GM15510 (cell line): Measurements from ENCODE around the gene SMIM31.

Source experiments
- POLR2A ChIP-seq: IDR thresholded peaks from 3 replicates; pipeline ENCODE4 v1.6.1; 2011; ENCODE audit warnings: borderline replicate concordance; ENCODE audit not compliant: insufficient read length; ENCODE audit errors: extremely low read depth

Gene SMIM31

GRCh38 chr4:164753873-164754488 lies at the start of gene SMIM31:
TSS of gene SMIM31 (plus strand) at chr4:164754131. CDS start at chr4:164770444, 16,313 bp downstream.
- TF ChIP-seq POLR2A = no peak

DNA sequence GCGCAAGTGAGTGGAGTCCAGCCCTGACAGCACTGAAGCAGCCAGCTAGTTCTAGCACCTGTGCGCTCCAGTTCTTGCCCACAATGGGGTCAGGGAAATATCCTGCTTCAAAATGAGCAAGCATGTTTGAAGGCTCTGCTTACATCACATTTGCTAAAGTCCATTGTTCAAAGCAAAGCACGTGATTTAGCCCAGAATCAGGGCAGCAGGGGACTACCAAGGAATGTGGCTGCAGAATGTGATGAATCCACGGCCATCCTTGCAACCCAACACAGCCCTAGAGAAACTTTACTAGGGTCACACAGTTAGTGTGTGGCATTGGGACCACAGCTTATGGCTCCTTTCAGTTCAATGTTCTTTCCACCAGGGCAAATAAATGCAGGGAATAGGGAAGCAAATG lies 47.3 kb upstream of the SMIM31 start:
- no peak for TF ChIP-seq POLR2A

DNA sequence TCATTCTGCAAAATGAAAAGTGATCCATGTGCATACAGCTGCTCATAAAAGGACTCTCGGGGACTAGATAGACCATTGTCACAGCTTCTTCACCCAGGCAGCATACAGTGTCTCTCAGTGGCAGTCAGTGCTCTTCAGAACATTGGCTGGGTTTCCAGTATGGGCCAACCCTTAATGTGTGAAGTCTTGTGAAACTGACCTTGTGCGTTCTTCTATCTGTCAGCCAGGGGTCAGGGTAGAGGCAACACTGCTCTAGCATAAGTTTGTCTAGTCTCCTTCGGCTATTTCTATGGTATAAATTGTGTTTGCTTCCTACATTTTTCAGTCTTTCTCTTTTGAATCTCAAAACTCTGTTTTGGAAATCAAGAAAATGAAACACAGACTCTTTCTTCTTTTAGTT lies 37.0 kb upstream of the SMIM31 start:
- no peak for TF ChIP-seq POLR2A

- TF ChIP-seq POLR2A = no peak
These were observed 35.1 kb upstream of the SMIM31 start for GRCh38 chr4:164718827-164719226.

- no peak for TF ChIP-seq POLR2A
These were observed 28.9 kb upstream of the SMIM31 start for GRCh38 chr4:164725066-164725465.

- no peak for TF ChIP-seq POLR2A
These were observed 23.1 kb upstream of the SMIM31 start for GRCh38 chr4:164730705-164731393.

DNA sequence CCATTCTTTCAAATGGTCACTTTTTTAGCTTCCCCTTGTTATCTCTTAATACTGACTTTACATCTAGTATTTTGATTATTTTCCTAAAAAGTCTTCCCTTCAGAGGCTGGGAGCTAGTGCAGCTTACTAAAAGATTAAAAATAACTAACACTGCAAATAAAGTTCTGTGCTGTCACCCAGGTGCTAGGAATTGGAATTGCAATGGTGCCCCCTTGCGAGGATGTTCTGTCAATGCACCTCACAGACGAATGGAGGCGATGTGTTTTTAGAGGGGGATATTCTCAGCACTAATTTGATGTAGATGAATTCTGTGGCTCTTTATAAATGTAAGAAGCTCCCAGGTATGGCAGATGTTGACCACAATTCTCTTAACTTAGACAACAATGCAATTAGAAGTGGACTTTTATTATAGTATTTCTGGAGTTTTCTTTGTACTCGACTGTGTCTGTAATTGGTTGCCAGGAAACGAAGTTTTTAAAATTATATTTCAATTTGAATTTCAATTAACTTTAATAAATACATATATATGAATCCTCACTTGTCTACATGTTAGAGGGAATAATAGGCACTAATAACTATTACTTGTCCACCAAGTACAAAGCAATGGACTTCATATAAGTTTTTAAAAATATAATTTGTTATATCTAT lies 22.0 kb upstream of the SMIM31 start:
- no peak for TF ChIP-seq POLR2A

- no peak for TF ChIP-seq POLR2A
These were observed 19.4 kb upstream of the SMIM31 start for GRCh38 chr4:164734484-164734883.

DNA sequence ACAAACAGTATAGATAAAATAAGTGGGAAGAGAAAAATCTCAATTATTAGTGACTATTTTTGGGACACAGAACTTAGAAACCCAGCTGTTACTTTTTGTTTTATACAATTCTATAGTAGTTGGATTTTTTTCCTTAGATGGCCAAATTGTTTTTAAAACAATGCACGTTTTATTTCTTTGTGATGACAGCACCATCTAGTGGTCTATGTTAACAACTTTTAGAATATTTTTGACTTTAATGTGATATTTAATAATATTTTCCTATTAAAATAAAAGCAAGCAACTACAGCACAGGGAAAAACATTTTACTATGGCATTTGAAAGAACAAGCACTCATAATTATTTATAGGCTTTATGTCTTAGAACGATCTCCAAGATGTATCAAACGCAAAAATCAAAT lies 5.6 kb upstream of the SMIM31 start:
- TF ChIP-seq POLR2A = no peak

DNA sequence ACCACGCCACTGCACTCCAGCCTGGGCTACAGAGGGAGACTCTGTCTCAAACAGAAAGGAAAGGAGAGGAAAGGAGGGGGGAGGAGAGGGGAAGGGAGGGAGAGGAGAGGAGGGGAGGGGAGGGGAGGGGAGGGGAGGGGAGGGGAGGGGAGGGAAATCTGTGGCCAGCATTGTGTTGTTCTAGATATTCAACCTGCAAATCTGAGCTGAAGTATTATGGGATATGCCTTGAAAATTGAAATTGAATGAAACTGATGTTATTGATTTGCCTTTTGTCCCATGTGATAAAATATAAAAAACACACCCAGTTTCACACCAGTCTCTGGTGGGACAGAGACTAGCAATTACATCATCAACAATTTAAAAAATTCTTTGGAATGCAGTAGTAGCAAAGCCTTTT lies 1.5 kb downstream of the SMIM31 start:
- TF ChIP-seq POLR2A = no peak

DNA sequence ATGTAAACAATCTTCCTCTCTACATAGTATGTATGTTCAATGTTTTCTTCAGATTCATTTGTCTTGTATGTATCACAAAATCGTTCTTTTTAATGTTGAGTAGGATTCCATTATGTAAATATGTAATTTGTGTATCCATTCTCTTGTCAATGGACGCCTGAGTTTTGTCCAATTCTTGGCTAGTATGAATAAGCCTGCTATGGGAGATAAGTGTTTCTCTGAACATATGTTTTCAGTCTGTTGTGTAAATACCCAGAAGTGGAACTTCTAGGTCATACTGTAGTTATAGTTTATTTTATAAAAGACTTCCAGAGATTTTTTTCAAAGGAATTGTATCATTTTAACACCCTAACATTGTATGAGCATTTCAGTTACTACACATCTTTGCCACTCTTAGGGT lies 2.8 kb downstream of the SMIM31 start:
- TF ChIP-seq POLR2A = no peak

GRCh38 chr4:164761241-164761640 lies 7.3 kb downstream of the SMIM31 start:
- TF ChIP-seq POLR2A = no peak

DNA sequence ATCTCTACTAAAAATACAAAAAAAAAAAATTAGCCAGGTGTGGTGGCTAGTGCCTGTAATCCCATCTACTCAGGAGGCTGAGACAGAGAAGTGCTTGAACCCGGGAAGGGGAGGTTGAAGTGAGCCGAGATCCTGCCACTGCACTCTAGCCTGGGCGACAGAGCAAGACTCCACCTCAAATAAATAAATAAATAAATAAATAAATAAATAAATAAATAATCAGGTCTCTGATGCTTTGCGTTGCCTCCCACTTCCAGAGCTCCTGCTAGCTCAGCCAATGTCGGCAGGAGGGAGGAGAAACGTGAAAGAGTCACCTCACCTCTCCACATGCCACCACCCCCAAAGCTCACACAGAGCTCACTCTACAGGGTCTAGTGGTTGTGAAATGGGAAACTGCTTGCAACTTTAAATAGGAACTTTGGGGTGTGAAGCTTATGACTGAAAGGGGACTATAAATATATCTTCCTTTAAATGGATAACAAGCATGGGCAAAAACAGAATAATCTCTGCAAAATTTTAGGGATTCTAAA lies 7.9 kb downstream of the SMIM31 start:
- TF ChIP-seq POLR2A = no peak

DNA sequence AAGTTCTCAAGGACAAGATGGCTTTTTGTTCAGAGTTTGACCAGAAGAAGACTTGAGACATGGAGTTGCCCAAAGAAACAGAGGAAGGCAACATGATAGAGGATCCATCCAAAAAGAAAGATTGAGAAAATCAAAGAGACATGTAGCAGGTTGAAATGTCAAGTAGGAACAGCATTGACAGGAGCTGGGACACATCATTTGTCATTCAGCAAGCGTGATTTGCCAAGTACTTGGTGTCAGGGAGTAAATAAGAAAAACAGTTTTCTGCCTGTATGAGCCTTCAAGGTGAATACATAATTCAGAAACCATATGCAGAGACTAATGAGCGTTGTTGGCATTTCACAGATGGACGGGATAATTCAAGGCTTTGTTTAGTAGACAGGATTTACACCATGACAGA lies 11.2 kb downstream of the SMIM31 start:
- TF ChIP-seq POLR2A = no peak

- no peak for TF ChIP-seq POLR2A
These were observed 11.9 kb downstream of the SMIM31 start for GRCh38 chr4:164765833-164766232.

- TF ChIP-seq POLR2A = no peak
These were observed 14.6 kb downstream of the SMIM31 start for GRCh38 chr4:164768516-164768915.
